ENCODE data around the gene TMBIM6.
"Not testable (repeated sequence)": the region's sequence is repeated elsewhere in the genome, so short reads cannot be mapped to it uniquely, and the experiment has no call there.

TMBIM6 gene

GRCh38 chr12:49777800-49778748, 36.7 kb downstream of the TMBIM6 start:
- no peak for FAIRE-seq

DNA sequence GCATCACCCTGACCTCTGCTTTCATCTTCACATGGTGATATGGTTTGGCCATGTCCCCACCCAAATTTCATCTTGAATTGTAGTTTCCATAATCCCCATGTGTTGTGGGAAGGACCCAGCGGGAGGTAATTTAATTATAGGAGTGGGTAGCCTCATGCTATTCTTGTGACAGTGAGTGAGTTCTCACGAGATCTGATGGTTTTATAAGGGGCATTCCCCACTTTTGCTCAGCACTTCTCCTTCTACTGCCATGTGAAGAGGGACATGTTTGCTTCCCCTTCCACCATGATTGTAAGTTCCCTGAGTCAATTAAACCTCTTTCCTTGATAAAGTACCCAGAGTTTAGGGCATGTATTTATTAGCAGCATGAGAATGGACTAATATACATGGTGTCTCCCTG, 38.2 kb downstream of the TMBIM6 start:
- no peak for FAIRE-seq

DNA sequence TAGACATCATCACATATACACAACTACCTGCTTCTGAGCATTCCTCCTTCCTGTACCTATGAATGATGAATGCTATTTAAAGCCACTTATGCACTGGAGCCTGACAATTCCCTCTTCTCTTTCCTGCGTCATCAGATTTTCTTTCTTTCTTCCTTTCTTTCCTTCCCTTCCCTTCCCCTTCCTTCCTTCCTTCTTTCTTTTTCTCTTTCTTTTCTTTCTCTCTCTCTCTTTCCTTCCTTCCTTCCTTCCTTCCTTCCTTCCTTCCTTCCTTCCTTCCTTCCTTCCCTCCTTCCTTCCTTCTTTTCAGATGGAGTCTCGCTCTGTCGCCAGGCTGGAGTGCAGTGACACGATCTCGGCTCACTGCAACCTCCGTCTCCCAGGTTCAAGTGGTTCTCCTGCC, 39.6 kb downstream of the TMBIM6 start:
- FAIRE-seq = not testable (repeated sequence)

GRCh38 chr12:49783917-49784676, 42.7 kb downstream of the TMBIM6 start:
- FAIRE-seq = no peak

- no peak for FAIRE-seq
Measured at GRCh38 chr12:49784756-49785409, 43.5 kb downstream of the TMBIM6 start.

DNA sequence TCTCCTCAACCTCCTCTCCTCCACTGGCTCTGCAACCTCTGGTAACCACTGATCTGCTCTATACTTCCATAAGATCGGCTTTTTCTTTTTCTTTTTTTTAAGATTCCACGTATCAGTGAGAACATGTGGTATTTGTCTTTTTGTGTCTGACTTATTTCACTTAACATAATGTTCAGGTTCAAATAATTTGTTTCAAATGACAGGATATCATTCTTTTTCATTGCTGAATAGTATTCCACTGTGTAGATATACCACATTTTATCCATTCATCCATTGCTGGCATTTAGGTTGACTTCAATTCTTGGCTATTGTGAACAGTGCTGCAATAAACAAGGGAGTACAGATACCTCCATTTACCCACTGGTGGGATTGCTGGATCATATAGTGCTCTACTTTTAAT, 46.3 kb downstream of the TMBIM6 start:
- no peak for FAIRE-seq

DNA sequence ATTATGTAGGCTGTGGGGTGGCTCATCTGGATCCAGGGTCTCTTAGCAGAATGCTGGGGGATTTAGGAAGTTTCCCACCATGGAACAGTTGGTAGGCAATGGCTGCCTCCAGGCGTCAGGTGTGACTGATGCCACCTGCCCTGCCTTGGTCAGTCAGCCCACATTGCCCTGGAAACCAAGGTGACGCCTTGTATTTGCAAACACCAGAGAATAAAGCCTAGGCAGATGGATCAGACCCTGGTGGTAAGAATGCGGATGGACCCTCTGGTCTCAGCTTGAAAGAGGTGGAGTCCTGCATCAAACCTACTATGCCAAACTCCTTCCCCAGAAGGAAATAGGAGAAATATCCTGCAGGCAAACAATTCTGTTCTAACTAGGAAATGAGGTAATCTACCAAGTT, 48.6 kb downstream of the TMBIM6 start:
- FAIRE-seq = no peak

GRCh38 chr12:49790741-49791555, 49.6 kb downstream of the TMBIM6 start:
- FAIRE-seq = no peak

GRCh38 chr12:49791700-49792099, 50.3 kb downstream of the TMBIM6 start:
- FAIRE-seq = no peak

GRCh38 chr12:49792181-49792970, 51.0 kb downstream of the TMBIM6 start:
- FAIRE-seq = no peak

GRCh38 chr12:49792976-49793580, 51.7 kb downstream of the TMBIM6 start:
- FAIRE-seq = no peak

DNA sequence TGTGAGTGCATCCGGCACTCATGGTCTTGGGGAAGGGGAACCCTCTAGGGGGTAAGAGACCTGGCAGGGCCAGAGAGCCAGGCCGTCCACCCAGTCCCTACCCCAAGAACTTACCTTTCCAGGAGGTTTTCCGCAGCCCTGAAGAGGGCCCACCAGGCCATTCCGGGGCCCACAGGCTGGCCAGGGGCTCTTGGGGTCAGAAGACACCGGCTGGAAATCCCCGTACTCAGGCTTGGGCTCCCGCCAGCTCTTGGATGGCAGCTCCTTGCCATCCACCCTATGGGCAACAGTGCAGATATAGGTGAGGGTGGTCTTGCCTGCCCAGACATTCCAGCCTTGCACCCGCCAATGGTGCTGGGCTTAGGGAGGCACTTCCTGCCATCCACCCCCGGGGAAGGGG, 52.3 kb downstream of the TMBIM6 start:
- no peak for FAIRE-seq

DNA sequence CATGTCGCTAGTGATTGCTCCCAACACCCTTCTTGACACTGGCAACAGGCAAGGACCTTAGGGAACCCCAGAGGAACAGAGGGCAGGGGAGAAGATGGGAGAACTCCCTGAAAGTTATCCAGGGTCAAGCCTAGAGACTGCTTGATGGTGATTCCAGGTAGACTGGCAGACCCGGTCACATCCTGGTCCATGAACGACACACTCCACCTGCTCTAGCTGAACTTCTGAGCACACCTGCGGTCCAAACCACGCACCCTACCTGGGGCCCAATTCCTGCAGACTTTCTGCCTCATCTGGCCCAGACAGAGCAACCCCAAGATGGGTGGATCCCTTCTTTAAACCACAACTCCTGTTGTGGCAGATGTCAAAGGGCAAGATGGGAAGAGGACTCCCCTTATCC, 52.7 kb downstream of the TMBIM6 start:
- no peak for FAIRE-seq

- FAIRE-seq = no peak
Measured at GRCh38 chr12:49794811-49795653, 53.7 kb downstream of the TMBIM6 start.

DNA sequence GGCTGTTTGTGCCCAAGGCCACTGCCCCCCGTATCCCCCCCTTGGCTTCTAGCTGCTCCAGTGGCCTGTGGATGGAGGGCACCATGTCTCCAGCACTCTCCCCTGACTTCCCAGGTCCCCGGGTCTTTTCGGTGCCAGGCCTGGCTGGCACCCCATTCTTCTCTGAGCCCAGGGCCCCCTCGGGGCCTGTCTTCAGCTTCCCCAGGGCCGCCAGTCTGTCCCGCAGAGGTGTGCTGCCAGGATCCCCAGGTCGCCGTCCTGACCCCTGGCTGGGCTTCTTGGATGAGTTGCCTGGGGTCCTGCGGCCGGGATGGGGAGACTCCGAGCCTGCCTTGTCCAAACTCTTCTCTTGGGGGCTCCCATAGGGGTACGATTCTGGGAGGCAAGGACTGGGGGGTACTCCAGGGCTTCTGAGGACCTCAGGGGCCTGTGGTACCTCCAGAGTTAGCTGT, 54.3 kb downstream of the TMBIM6 start:
- no peak for FAIRE-seq

DNA sequence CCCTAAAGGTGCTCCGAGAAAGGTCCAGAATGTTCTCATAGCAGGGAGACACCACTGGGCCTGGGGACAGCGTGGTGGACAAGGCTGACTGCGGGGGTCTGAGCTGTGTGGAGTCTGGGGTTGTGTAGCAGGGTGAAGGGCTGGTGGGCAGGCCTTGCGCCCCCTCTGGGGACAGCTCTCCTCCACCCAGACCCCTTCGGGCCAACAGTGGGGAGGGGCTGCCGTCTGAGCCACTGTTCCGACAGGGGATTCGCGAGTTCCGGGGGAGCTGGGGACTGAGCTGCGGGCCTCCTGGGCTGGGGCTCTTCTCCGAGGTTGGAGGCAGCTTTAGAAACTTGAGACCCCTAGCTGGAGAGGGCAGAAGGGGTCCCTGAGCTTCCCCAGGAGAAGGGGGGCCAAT, 54.8 kb downstream of the TMBIM6 start:
- no peak for FAIRE-seq

DNA sequence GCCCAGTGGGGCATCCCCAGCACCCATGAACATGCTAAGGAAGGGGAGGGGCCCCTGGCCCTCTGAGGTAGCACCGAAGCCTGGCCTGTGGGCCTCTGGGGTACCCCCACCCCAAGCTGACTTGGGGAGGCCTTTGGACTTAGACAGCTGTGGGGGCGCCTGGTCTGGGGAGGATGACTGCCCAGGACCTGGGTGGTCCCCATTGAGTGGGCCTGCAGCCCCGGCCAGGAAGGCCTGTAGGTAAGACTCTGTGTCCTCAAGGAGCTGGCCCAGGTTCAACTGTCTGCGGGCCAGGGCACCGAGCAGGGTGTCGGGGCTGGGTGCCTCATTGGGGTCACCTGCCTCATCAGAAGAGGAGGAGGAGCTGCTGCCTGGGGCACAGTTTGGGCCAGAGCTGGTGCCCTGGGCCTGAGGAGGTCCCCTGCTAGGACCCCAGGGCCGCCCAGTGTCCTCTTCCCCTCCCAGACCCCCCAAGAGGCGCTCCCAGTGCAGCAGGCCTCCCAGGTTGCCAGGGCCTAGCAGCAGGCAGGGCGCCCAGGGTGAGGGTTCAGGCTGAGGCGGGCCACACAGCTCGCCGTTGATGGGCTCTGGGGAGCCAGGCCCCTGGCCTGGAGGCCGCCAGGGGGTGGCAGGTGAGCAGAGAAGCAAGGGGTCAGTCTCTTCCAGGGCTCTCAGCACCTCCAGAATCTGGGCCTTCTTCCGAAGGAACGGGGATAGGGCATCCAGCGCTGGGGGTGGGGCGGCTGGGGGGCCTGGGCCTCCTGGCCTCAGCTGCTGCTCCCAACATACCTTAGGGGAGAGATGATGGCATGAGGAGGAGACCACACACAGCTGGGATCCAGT, 55.5 kb downstream of the TMBIM6 start:
- FAIRE-seq = no peak

GRCh38 chr12:49797449-49797776, 56.1 kb downstream of the TMBIM6 start:
- no peak for FAIRE-seq

DNA sequence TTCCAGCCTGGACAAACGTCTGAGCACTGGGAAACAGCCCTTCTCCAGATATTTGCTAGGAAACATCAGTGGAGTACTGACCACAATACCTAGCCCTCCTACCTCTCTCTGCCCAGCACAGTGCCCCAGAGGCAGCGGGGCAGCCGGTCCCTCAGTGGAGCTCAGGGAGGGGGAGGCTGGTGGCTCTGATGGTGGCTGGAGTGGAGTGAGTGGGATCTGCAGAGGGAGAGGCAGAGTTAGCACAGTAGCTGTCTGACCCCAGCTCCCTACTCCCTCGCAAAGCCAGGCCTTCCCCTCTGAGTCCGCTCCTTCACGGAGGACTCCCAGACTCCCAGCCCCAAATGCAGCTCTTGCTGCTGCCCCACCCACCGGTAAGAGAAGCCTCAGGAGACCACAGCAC, 56.9 kb downstream of the TMBIM6 start:
- FAIRE-seq = no peak
